GM23338 (cell line): ENCODE measurements around the gene IPPK. TPM values are rescaled to one million over a fixed set of nuclear protein-coding genes. Genes with fewer than 3 reads are reported as not detected.

Experiments
- ATAC-seq: fragments of 200-7000 bp; cut with Tn5 transposase; 3 replicates; pipeline ENCODE4 v1.9.1; 2020
- DNase-seq: peaks from one replicate; pipeline ENCODE4 v3.0.0-alpha.2; 2015; ENCODE audit warnings: low spot score
- H2AFZ ChIP-seq: fragments of 200-600 bp; sonication (generic); 2 replicates; pipeline ENCODE4 v1.8.0; 2016; ENCODE audit warnings: antibody characterized with exemption, mild to moderate bottlenecking, moderate library complexity
- H3F3A ChIP-seq: fragments of 200-600 bp; sonication (generic); replicated peaks from 2 replicates; pipeline ENCODE4 v1.8.0; 2017; ENCODE audit warnings: antibody characterized with exemption, mixed run types, low read depth
- H3K27ac ChIP-seq: fragments of 200-600 bp; sonication (generic); 2 replicates; pipeline ENCODE4 v1.6.1; 2016; ENCODE audit warnings: low read depth
- H3K27me3 ChIP-seq: fragments of 200-600 bp; sonication (generic); 2 replicates; pipeline ENCODE4 v1.8.0; 2016; ENCODE audit warnings: mild to moderate bottlenecking, mixed run types, moderate library complexity; ENCODE audit not compliant: insufficient read depth
- H3K36me3 ChIP-seq: fragments of 200-600 bp; sonication (generic); 2 replicates; pipeline ENCODE4 v1.8.0; 2016; ENCODE audit warnings: mild to moderate bottlenecking; ENCODE audit not compliant: insufficient read depth
- H3K4me1 ChIP-seq: fragments of 200-600 bp; sonication (generic); 2 replicates; pipeline ENCODE4 v1.8.0; 2016; ENCODE audit warnings: mild to moderate bottlenecking, moderate library complexity; ENCODE audit not compliant: insufficient read depth
- H3K4me2 ChIP-seq: fragments of 200-600 bp; sonication (generic); 2 replicates; pipeline ENCODE4 v1.7.1; 2017; ENCODE audit warnings: mixed run types
- H3K4me3 ChIP-seq: fragments of 200-600 bp; sonication (generic); 2 replicates; pipeline ENCODE4 v1.6.1; 2016; ENCODE audit warnings: mixed run types
- H3K79me2 ChIP-seq: fragments of 200-600 bp; sonication (generic); replicated peaks from 2 replicates; pipeline ENCODE4 v1.8.0; 2017; ENCODE audit warnings: mild to moderate bottlenecking; ENCODE audit not compliant: insufficient read depth
- H3K9me2 ChIP-seq: fragments of 200-600 bp; sonication (generic); 2 replicates; pipeline ENCODE4 v1.8.0; 2017; ENCODE audit not compliant: insufficient read depth
- H4K20me1 ChIP-seq: fragments of 200-600 bp; sonication (generic); replicated peaks from 2 replicates; pipeline ENCODE4 v1.8.0; 2017; ENCODE audit warnings: mild to moderate bottlenecking; ENCODE audit not compliant: insufficient read depth
- H3K27ac Mint-ChIP-seq: 2 replicates; pipeline ENCODE4 v1.8.0; 2020; ENCODE audit warnings: inconsistent platforms, mild to moderate bottlenecking, moderate library complexity, mixed read lengths
- H3K27me3 Mint-ChIP-seq: 3 replicates; pipeline ENCODE4 v1.8.0; 2022; ENCODE audit warnings: low read depth, mild to moderate bottlenecking, moderate library complexity, mixed read lengths, inconsistent platforms; ENCODE audit not compliant: insufficient read depth, poor library complexity
- H3K36me3 Mint-ChIP-seq: 3 replicates; pipeline ENCODE4 v1.8.0; 2021; ENCODE audit warnings: low read depth, mild to moderate bottlenecking, inconsistent platforms, moderate library complexity, mixed read lengths
- H3K4me1 Mint-ChIP-seq: 3 replicates; pipeline ENCODE4 v1.8.0; 2020; ENCODE audit warnings: mild to moderate bottlenecking, inconsistent platforms, mixed read lengths
- H3K4me3 Mint-ChIP-seq: 3 replicates; pipeline ENCODE4 v1.8.0; 2021; ENCODE audit warnings: moderate library complexity, mild to moderate bottlenecking, inconsistent platforms, mixed read lengths
- H3K9me3 Mint-ChIP-seq: 3 replicates; pipeline ENCODE4 v1.8.0; 2020; ENCODE audit warnings: moderate library complexity, mild to moderate bottlenecking, inconsistent platforms, mixed read lengths
- CREB1 ChIP-seq: fragments of 250-450 bp; sonication (Bioruptor Pico); IDR thresholded peaks from 2 replicates; pipeline ENCODE4 v1.5.0; 2020; ENCODE audit warnings: low read depth, mild to moderate bottlenecking, moderate library complexity
- EZH2 ChIP-seq: fragments of 200-600 bp; sonication (generic); IDR thresholded peaks from one replicate; pipeline ENCODE4 v1.8.0; 2017; ENCODE audit warnings: antibody characterized with exemption, mild to moderate bottlenecking, low read depth; ENCODE audit not compliant: unreplicated experiment
- EZH2phosphoT487 ChIP-seq: fragments of 200-600 bp; sonication (generic); IDR thresholded peaks from one replicate; pipeline ENCODE4 v1.8.1; 2018; ENCODE audit warnings: antibody characterized with exemption; ENCODE audit not compliant: unreplicated experiment
- JUNB ChIP-seq: IDR thresholded peaks from one replicate; pipeline ENCODE4 v1.6.1; 2016; ENCODE audit warnings: antibody characterized with exemption; ENCODE audit not compliant: unreplicated experiment
- NANOG ChIP-seq: IDR thresholded peaks from 2 replicates; pipeline ENCODE4 v1.6.1; 2016; ENCODE audit warnings: antibody characterized with exemption, borderline replicate concordance
- STAT1 ChIP-seq: IDR thresholded peaks from one replicate; pipeline ENCODE4 v1.6.1; 2016; ENCODE audit warnings: antibody characterized with exemption; ENCODE audit not compliant: unreplicated experiment
- ZNF114 ChIP-seq: fragments of 250-450 bp; sonication (Bioruptor Pico); IDR thresholded peaks from 2 replicates; pipeline ENCODE4 v1.5.0; 2020; ENCODE audit warnings: mild to moderate bottlenecking, moderate library complexity
- ZNF331 ChIP-seq: fragments of 250-450 bp; sonication (Bioruptor Pico); IDR thresholded peaks from 2 replicates; pipeline ENCODE4 v1.5.0; 2020; ENCODE audit warnings: low read depth, mild to moderate bottlenecking, moderate library complexity
- polyA plus RNA-seq: library from polyadenylated mRNA; unstranded; fragments of >200 nt; fragmentation: Nextera tagmentation; extraction: Ambion mirVana; gene quantifications from 2 replicates; pipeline ENCODE4 v1.2.1, GENCODE V29; 2016
- total RNA-seq: library from RNA; depleted of rRNA; stranded (reverse); fragments of >200 nt; shearing (Covaris generic); gene quantifications from 2 replicates; pipeline ENCODE4 v1.2.3, GENCODE V29; 2014
- TF ChIP-seq, protein P1 (sequence below), 2 experiments: fragments of 200-600 bp in 1 of 2; sonication (generic) in 1 of 2; conservative IDR thresholded peaks; 2 replicates each; pipeline versions ENCODE4 v1.5.1 to v1.6.1; 2016 to 2017; ENCODE audit warnings: antibody characterized with exemption in 2 of 2, low read depth in 2 of 2, mild to moderate bottlenecking in 2 of 2, moderate library complexity in 1 of 2
- TF ChIP-seq, protein P2 (sequence below): IDR thresholded peaks from 2 replicates; pipeline ENCODE4 v1.6.1; 2016; ENCODE audit warnings: antibody characterized with exemption
- TF ChIP-seq, protein P3 (sequence below): IDR thresholded peaks from one replicate; pipeline ENCODE4 v1.6.1; 2018; ENCODE audit warnings: antibody characterized with exemption; ENCODE audit not compliant: unreplicated experiment

IPPK gene
- total and polyA plus RNA-seq, 2 experiments from 2014 or later, result 6.5 to 17.5 TPM

DNA sequence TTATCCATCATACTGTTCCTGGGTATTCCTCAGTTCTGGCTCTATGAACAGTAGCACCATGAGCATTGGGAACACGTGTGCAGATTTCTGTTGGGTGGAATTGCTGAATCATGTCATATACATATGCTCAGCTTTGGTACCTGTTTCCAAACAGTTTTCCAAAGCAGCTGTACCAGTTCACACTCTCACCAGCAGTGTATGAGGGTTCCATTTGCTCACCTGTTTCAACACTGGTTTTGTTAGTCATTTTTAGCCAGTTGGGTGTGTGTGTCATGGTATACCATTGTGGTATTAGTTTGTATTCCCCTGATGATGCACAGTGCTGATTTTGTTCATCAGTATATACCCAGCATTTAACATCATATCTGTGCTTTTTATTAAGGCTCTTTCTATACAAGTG is 77.4 kb downstream of the IPPK start (continued):
- TF ChIP-seq, protein P1, sequence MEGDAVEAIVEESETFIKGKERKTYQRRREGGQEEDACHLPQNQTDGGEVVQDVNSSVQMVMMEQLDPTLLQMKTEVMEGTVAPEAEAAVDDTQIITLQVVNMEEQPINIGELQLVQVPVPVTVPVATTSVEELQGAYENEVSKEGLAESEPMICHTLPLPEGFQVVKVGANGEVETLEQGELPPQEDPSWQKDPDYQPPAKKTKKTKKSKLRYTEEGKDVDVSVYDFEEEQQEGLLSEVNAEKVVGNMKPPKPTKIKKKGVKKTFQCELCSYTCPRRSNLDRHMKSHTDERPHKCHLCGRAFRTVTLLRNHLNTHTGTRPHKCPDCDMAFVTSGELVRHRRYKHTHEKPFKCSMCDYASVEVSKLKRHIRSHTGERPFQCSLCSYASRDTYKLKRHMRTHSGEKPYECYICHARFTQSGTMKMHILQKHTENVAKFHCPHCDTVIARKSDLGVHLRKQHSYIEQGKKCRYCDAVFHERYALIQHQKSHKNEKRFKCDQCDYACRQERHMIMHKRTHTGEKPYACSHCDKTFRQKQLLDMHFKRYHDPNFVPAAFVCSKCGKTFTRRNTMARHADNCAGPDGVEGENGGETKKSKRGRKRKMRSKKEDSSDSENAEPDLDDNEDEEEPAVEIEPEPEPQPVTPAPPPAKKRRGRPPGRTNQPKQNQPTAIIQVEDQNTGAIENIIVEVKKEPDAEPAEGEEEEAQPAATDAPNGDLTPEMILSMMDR (conservative IDR thresholded peaks at IDR 0.05; ENCODE audit: low read depth in 2 of 2), result no peak
- TF ChIP-seq ZNF331 (CRISPR knock-in tag) (no peak), CREB1 (CRISPR knock-in tag) (no peak), EZH2 (no peak), ZNF114 (CRISPR knock-in tag) (no peak), JUNB (no peak)
- TF ChIP-seq, protein P2, sequence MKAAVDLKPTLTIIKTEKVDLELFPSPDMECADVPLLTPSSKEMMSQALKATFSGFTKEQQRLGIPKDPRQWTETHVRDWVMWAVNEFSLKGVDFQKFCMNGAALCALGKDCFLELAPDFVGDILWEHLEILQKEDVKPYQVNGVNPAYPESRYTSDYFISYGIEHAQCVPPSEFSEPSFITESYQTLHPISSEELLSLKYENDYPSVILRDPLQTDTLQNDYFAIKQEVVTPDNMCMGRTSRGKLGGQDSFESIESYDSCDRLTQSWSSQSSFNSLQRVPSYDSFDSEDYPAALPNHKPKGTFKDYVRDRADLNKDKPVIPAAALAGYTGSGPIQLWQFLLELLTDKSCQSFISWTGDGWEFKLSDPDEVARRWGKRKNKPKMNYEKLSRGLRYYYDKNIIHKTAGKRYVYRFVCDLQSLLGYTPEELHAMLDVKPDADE, result no peak

DNA sequence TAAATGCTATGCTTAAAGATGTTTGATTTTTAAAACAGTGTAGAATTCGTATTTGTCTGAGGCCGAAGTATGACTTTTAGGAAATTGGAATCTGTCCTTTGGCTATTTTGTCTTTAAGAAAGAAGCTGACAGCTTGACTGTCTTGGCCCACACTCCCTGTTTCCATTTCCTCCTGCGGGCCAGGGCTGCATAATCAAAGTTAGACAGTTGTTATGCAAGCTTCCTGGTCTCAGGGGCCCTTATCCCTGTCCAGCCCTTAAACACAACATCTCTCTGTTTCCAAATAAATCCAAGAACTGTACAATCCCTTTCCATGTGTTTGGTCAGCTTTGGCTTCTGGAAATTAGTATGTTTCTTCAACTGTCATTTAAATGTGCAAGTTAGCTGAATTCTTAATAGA is 79.6 kb downstream of the IPPK start:
- Histone ChIP-seq H3K4me2 (no peak overlapping the region), H3K4me3 (no peak overlapping the region), H3K27me3 (no peaks in the 10 kb centered on the region), H3K4me1 (peaks cover 7% of the 10 kb centered on the region; the same call in 1 of the 2 replicates), H3F3A (no peaks in the 10 kb centered on the region), H3K79me2 (no peaks in the 10 kb centered on the region), H3K27ac (no peak overlapping the region), H3K9me2 (no peaks in the 10 kb centered on the region), H4K20me1 (no peaks in the 10 kb centered on the region), H2AFZ (no peak overlapping the region), H3K36me3 (no peaks in the 10 kb centered on the region)
- Mint-ChIP-seq H3K4me1 (peaks cover 8% of the 10 kb centered on the region), H3K36me3 (no peaks in the 10 kb centered on the region; the same call in 2 of the 3 replicates), H3K27ac (no peak overlapping the region; the same call in 1 of the 2 replicates), H3K27me3 (no peaks in the 10 kb centered on the region), H3K9me3 (peaks cover 4% of the 10 kb centered on the region; the same call in 1 of the 3 replicates), H3K4me3 (no peak overlapping the region)
- ATAC-seq (no peak; the same call in 2 of the 3 replicates), DNase-seq (no peak)
- TF ChIP-seq EZH2phosphoT487, result no peak
- no peak for TF ChIP-seq STAT1
- TF ChIP-seq, protein P3, sequence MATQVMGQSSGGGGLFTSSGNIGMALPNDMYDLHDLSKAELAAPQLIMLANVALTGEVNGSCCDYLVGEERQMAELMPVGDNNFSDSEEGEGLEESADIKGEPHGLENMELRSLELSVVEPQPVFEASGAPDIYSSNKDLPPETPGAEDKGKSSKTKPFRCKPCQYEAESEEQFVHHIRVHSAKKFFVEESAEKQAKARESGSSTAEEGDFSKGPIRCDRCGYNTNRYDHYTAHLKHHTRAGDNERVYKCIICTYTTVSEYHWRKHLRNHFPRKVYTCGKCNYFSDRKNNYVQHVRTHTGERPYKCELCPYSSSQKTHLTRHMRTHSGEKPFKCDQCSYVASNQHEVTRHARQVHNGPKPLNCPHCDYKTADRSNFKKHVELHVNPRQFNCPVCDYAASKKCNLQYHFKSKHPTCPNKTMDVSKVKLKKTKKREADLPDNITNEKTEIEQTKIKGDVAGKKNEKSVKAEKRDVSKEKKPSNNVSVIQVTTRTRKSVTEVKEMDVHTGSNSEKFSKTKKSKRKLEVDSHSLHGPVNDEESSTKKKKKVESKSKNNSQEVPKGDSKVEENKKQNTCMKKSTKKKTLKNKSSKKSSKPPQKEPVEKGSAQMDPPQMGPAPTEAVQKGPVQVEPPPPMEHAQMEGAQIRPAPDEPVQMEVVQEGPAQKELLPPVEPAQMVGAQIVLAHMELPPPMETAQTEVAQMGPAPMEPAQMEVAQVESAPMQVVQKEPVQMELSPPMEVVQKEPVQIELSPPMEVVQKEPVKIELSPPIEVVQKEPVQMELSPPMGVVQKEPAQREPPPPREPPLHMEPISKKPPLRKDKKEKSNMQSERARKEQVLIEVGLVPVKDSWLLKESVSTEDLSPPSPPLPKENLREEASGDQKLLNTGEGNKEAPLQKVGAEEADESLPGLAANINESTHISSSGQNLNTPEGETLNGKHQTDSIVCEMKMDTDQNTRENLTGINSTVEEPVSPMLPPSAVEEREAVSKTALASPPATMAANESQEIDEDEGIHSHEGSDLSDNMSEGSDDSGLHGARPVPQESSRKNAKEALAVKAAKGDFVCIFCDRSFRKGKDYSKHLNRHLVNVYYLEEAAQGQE, result no peak
- TF ChIP-seq, protein P1 (conservative IDR thresholded peaks at IDR 0.05; ENCODE audit: low read depth in 2 of 2), result no peak
- no peak for TF ChIP-seq EZH2
- TF ChIP-seq NANOG, result no peak
- TF ChIP-seq ZNF331 (CRISPR knock-in tag), result no peak
- no peak for TF ChIP-seq CREB1 (CRISPR knock-in tag)
